SK-N-SH (cell line): Measurements from ENCODE around the gene CIDEA. TPM values are rescaled to one million over a fixed set of nuclear protein-coding genes. Genes with fewer than 3 reads are reported as not detected.

Source experiments
- CTCF ChIA-PET: fragments of 300-600, 350-600 bp; formaldehyde crosslinking; extraction: SDS; loops from one replicate; lab custom pipeline; 2021; lab: Yijun Ruan, JAX
- POLR2A ChIA-PET: fragments of 350-600 bp; sonication (Branson Sonifier 250); formaldehyde crosslinking; extraction: SDS; loops from one replicate; lab custom pipeline; 2020; ENCODE audit warnings: antibody characterized with exemption, inconsistent platforms; lab: Yijun Ruan, JAX
- DNase-seq: peaks from one replicate; pipeline ENCODE4 v3.0.0; 2012
- H2AFZ ChIP-seq: fragments of 200-600 bp; sonication (generic); 2 replicates; pipeline ENCODE4 v1.8.1; 2016; ENCODE audit warnings: antibody characterized with exemption, mild to moderate bottlenecking, low read depth
- H3F3A ChIP-seq: fragments of 200-600 bp; sonication (generic); replicated peaks from 2 replicates; pipeline ENCODE3; 2016; ENCODE audit warnings: antibody characterized with exemption, mild to moderate bottlenecking; ENCODE audit not compliant: insufficient read depth
- H3K27ac ChIP-seq, 2 experiments: fragments of 200-500 bp in 1 of 2; fragments of 200-600 bp in 1 of 2; sonication (Bioruptor generic) in 1 of 2; sonication (generic), shearing (Covaris generic) in 1 of 2; 2 replicates each; pipeline versions ENCODE4 v1.5.1 to v1.6.1; 2014 to 2016; ENCODE audit warnings: low read depth in 2 of 2, inconsistent platforms in 1 of 2, low read length in 1 of 2, mild to moderate bottlenecking in 1 of 2, mixed read lengths in 1 of 2
- H3K27me3 ChIP-seq: fragments of 200-600 bp; sonication (generic), shearing (Covaris generic); 2 replicates; pipeline ENCODE4 v1.6.1; 2016; ENCODE audit warnings: mixed run types; ENCODE audit not compliant: insufficient read depth
- H3K36me3 ChIP-seq, 2 experiments: fragments of 200-500 bp in 1 of 2; fragments of 200-600 bp in 1 of 2; sonication (Bioruptor generic) in 1 of 2; sonication (generic) in 1 of 2; replicated peaks in 1 of 2; 2 replicates each; pipeline versions ENCODE3 to v1.5.1; 2014 to 2016; ENCODE audit warnings: low read length in 1 of 2, mild to moderate bottlenecking in 1 of 2; ENCODE audit not compliant: insufficient read depth in 2 of 2, control insufficient read depth in 1 of 2
- H3K4me1 ChIP-seq, 2 experiments: fragments of 200-500 bp in 1 of 2; fragments of 200-600 bp in 1 of 2; sonication (Bioruptor generic) in 1 of 2; sonication (generic), shearing (Covaris generic) in 1 of 2; 2 replicates each; pipeline versions ENCODE4 v1.5.1 to v1.6.1; 2014 to 2016; ENCODE audit warnings: low read depth in 1 of 2, low read length in 1 of 2, mixed run types in 1 of 2; ENCODE audit not compliant: insufficient read depth in 2 of 2, control insufficient read depth in 1 of 2
- H3K4me2 ChIP-seq: fragments of 200-600 bp; sonication (generic), shearing (Covaris generic); 2 replicates; pipeline ENCODE4 v1.6.1; 2017; ENCODE audit warnings: mixed run types
- H3K4me3 ChIP-seq, 2 experiments: fragments of 200-500 bp in 1 of 2; fragments of 200-600 bp in 1 of 2; sonication (Bioruptor generic) in 1 of 2; sonication (generic), shearing (Covaris generic) in 1 of 2; 2 replicates each; pipeline versions ENCODE4 v1.5.1 to v1.8.1; 2014 to 2016; ENCODE audit warnings: low read depth in 2 of 2, inconsistent platforms in 1 of 2, low read length in 1 of 2, mild to moderate bottlenecking in 1 of 2, mixed read lengths in 1 of 2, moderate library complexity in 1 of 2
- H3K79me2 ChIP-seq: fragments of 200-600 bp; sonication (generic); 2 replicates; pipeline ENCODE4 v1.8.1; 2017; ENCODE audit warnings: mild to moderate bottlenecking; ENCODE audit not compliant: insufficient read depth
- H3K9ac ChIP-seq: fragments of 200-600 bp; sonication (generic); 2 replicates; pipeline ENCODE4 v1.6.1; 2017; ENCODE audit warnings: mixed run types
- H3K9me2 ChIP-seq: fragments of 200-600 bp; sonication (generic); 2 replicates; pipeline ENCODE4 v1.6.1; 2017; ENCODE audit warnings: mixed run types
- H3K9me3 ChIP-seq: fragments of 200-600 bp; sonication (generic); 2 replicates; pipeline ENCODE4 v1.6.1; 2017; ENCODE audit warnings: mixed run types, mild to moderate bottlenecking, moderate library complexity
- H4K20me1 ChIP-seq: fragments of 200-600 bp; sonication (generic); 2 replicates; pipeline ENCODE4 v1.6.1; 2017; ENCODE audit warnings: mild to moderate bottlenecking, mixed run types; ENCODE audit not compliant: insufficient read depth
- ELF1 ChIP-seq: IDR thresholded peaks from 2 replicates; pipeline ENCODE4 v1.4.0; 2012
- EP300 ChIP-seq, 2 experiments: IDR thresholded peaks; 2 replicates each; pipeline versions ENCODE4 v1.4.0 to v1.6.1; 2012; ENCODE audit warnings: borderline replicate concordance in 1 of 2, low read depth in 1 of 2, low read length in 1 of 2
- EZH2phosphoT487 ChIP-seq: fragments of 200-600 bp; sonication (generic); IDR thresholded peaks from 2 replicates; pipeline ENCODE4 v1.6.1; 2017; ENCODE audit warnings: low read depth, mixed run types, mild to moderate bottlenecking, antibody characterized with exemption, moderate library complexity, borderline replicate concordance
- FOSL2 ChIP-seq: IDR thresholded peaks from 2 replicates; pipeline ENCODE4 v1.4.0; 2012; ENCODE audit warnings: low read depth, mild to moderate bottlenecking, moderate library complexity, borderline replicate concordance
- FOXJ3 ChIP-seq: sonication (generic); formaldehyde crosslinking; IDR thresholded peaks from 2 replicates; pipeline ENCODE4 v1.5.1; 2020; ENCODE audit warnings: mild to moderate bottlenecking, missing genetic modification reagents
- FOXM1 ChIP-seq: IDR thresholded peaks from 2 replicates; pipeline ENCODE4 v1.4.0; 2012; ENCODE audit warnings: low read depth, mild to moderate bottlenecking
- GATA2 ChIP-seq: sonication (generic); formaldehyde crosslinking; IDR thresholded peaks from 2 replicates; pipeline ENCODE4 v1.5.0; 2020; ENCODE audit warnings: mild to moderate bottlenecking, missing genetic modification reagents
- JUND ChIP-seq: IDR thresholded peaks from 2 replicates; pipeline ENCODE4 v1.4.0; 2012
- MXI1 ChIP-seq: IDR thresholded peaks from 2 replicates; pipeline ENCODE4 v1.6.1; 2012; ENCODE audit warnings: mild to moderate bottlenecking, low read depth, low read length, improper control_type of control experiment
- POLR2AphosphoS5 ChIP-seq: IDR thresholded peaks from 2 replicates; pipeline ENCODE4 v1.6.1; 2012; ENCODE audit warnings: low read depth, low read length
- RCOR1 ChIP-seq: fragments of 150-350 bp; IDR thresholded peaks from 2 replicates; pipeline ENCODE4 v1.6.1; 2017; ENCODE audit warnings: antibody characterized with exemption, low read length
- SIN3A ChIP-seq: IDR thresholded peaks from 2 replicates; pipeline ENCODE4 v1.6.1; 2012; ENCODE audit warnings: low read depth, mild to moderate bottlenecking, low read length, moderate library complexity, borderline replicate concordance
- TAF1 ChIP-seq: IDR thresholded peaks from 2 replicates; pipeline ENCODE4 v1.6.1; 2012; ENCODE audit warnings: low read depth, mild to moderate bottlenecking, low read length, moderate library complexity, borderline replicate concordance
- TCF12 ChIP-seq: IDR thresholded peaks from 2 replicates; pipeline ENCODE4 v1.4.0; 2012
- TEAD4 ChIP-seq: IDR thresholded peaks from 2 replicates; pipeline ENCODE4 v1.4.0; 2012; ENCODE audit warnings: mild to moderate bottlenecking, borderline replicate concordance; ENCODE audit not compliant: insufficient read depth
- YY1 ChIP-seq: IDR thresholded peaks from 2 replicates; pipeline ENCODE4 v1.4.0; 2012; ENCODE audit warnings: low read depth, mild to moderate bottlenecking
- WGBS: methylation state at CpG from one replicate; pipeline ENCODE4 v1.1.6; 2017; ENCODE audit warnings: low lambda C conversion rate; 5-methylcytosine and 5-hydroxymethylcytosine counted together
- polyA plus RNA-seq, 3 experiments: library from polyadenylated mRNA; depleted of rRNA; stranded (reverse); fragments of >200 nt; gene quantifications; 2 replicates each; pipeline ENCODE4 v1.2.3, GENCODE V29; 2012
- TF ChIP-seq, protein P1 (sequence below): fragments of 150-350 bp; IDR thresholded peaks from 2 replicates; pipeline ENCODE4 v1.6.1; 2017; ENCODE audit warnings: antibody characterized with exemption, low read length, low read depth, borderline replicate concordance
- TF ChIP-seq, protein P2 (sequence below): fragments of 200-600 bp; sonication (generic); IDR thresholded peaks from 2 replicates; pipeline ENCODE4 v1.6.1; 2017; ENCODE audit warnings: antibody characterized with exemption, mild to moderate bottlenecking, moderate library complexity
- TF ChIP-seq, protein P3 (sequence below): fragments of 150-350 bp; IDR thresholded peaks from 2 replicates; pipeline ENCODE4 v1.6.1; 2016; ENCODE audit warnings: mild to moderate bottlenecking, low read depth, low read length
- TF ChIP-seq, protein P4 (sequence below): IDR thresholded peaks from 2 replicates; pipeline ENCODE4 v1.4.0; 2012; ENCODE audit warnings: low read depth, borderline replicate concordance
- TF ChIP-seq, protein P5 (sequence below): IDR thresholded peaks from 2 replicates; pipeline ENCODE4 v1.4.0; 2012; ENCODE audit warnings: low read depth, borderline replicate concordance

The CIDEA gene
- polyA plus RNA-seq, 1 of the 3 experiments (the other 2 are of a cell fraction) = not detected

DNA sequence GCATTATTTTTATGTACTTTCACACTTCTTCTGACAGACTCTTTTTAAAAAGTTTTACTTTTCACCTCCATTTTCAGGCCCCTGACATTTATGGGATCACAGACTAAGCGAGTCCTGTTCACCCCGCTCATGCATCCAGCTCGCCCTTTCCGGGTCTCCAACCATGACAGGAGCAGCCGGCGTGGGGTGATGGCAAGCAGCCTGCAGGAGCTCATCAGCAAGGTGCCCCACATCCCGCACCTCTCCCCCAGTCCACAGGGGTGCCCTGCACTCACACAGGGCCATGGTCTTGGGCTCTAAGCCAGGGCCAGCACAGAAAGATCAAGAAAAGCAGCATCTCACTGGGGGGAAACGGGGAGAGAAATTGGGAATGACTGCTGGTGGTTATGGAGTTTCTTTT, 8.6 kb downstream of the CIDEA start:
- POLR2A ChIA-PET = no interaction called here
- no peak overlapping the region for H3K27ac ChIP-seq
- no peaks in the 10 kb centered on the region for H3K4me1 ChIP-seq
- H2AFZ ChIP-seq = no peak overlapping the region
- 33% methylated on average over 8 of the region's 8 CpGs for WGBS
- no peak overlapping the region for H3K4me2 ChIP-seq
- peaks cover 94% of the 10 kb centered on the region for H3K27me3 ChIP-seq
- TF ChIP-seq SIN3A = no peak
- no peak for TF ChIP-seq MXI1
- no peak for TF ChIP-seq EZH2phosphoT487
- no peak for TF ChIP-seq TCF12
- no peak for TF ChIP-seq ELF1
- no peaks in the 10 kb centered on the region for H3K9me2 ChIP-seq
- no peak overlapping the region for H3K9ac ChIP-seq
- H3K4me3 ChIP-seq = no peak overlapping the region
- H3K36me3 ChIP-seq = no peaks in the 10 kb centered on the region
- no peaks in the 10 kb centered on the region for H3F3A ChIP-seq
- H4K20me1 ChIP-seq = no peaks in the 10 kb centered on the region
- H3K79me2 ChIP-seq = no peaks in the 10 kb centered on the region
- no peaks in the 10 kb centered on the region for H3K9me3 ChIP-seq
- DNase-seq = no peak
- CTCF ChIA-PET = interaction anchor here (1.2 to 2.5 kb wide), 2 partner anchors 10 to 15 kb away, joined by 3 to 10 read pairs; no protein-coding TSS in a partner anchor

DNA sequence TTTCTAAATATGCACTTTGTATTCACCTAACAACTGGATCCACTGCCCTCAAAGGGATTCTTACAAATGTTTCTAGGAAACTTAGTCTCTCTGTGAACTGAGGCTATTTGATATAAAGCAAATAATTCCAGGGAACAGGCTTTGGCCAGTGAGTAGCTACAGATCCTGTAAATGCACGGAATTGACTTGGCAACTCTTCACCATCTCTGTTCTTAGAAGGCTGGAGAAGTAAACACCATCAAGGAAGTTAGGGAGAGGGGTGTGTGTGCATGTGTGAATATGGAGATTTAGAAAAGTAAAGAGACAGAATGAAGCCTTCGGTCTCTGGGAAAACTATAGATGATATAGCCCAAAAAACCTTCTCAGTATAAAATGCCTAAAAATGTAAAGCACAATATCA, 10.7 kb downstream of the CIDEA start:
- Histone ChIP-seq H3K4me3 (no peak overlapping the region), H4K20me1 (no peaks in the 10 kb centered on the region), H2AFZ (no peak overlapping the region), H3F3A (no peaks in the 10 kb centered on the region), H3K9me3 (no peaks in the 10 kb centered on the region), H3K9ac (no peak overlapping the region), H3K79me2 (no peaks in the 10 kb centered on the region), H3K36me3 (no peaks in the 10 kb centered on the region), H3K9me2 (no peaks in the 10 kb centered on the region), H3K4me2 (no peak overlapping the region), H3K27me3 (peaks cover 78% of the 10 kb centered on the region), H3K27ac (no peak overlapping the region), H3K4me1 (no peaks in the 10 kb centered on the region)
- ChIA-PET CTCF (interaction anchor here (2.4 to 2.7 kb wide), 2 partner anchors 14 to 28 kb away, joined by 9 to 10 read pairs; no protein-coding TSS in a partner anchor), POLR2A (no interaction called here)
- 29% methylated on average over 2 of the region's 2 CpGs for WGBS
- TF ChIP-seq JUND (no peak), RCOR1 (no peak), TAF1 (no peak), EZH2phosphoT487 (no peak), TCF12 (no peak), FOXM1 (no peak), YY1 (no peak), FOSL2 (no peak), FOXJ3 (CRISPR knock-in tag) (no peak), POLR2AphosphoS5 (no peak), GATA2 (CRISPR knock-in tag) (no peak), SIN3A (no peak), EP300 (IDR thresholded peaks at IDR 0.05; ENCODE audit: borderline replicate concordance in 1 of 2, low read depth in 1 of 2, low read length in 1 of 2) (no peak), TEAD4 (no peak)
- TF ChIP-seq, protein P1, sequence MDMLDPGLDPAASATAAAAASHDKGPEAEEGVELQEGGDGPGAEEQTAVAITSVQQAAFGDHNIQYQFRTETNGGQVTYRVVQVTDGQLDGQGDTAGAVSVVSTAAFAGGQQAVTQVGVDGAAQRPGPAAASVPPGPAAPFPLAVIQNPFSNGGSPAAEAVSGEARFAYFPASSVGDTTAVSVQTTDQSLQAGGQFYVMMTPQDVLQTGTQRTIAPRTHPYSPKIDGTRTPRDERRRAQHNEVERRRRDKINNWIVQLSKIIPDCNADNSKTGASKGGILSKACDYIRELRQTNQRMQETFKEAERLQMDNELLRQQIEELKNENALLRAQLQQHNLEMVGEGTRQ = no peak
- TF ChIP-seq, protein P2, sequence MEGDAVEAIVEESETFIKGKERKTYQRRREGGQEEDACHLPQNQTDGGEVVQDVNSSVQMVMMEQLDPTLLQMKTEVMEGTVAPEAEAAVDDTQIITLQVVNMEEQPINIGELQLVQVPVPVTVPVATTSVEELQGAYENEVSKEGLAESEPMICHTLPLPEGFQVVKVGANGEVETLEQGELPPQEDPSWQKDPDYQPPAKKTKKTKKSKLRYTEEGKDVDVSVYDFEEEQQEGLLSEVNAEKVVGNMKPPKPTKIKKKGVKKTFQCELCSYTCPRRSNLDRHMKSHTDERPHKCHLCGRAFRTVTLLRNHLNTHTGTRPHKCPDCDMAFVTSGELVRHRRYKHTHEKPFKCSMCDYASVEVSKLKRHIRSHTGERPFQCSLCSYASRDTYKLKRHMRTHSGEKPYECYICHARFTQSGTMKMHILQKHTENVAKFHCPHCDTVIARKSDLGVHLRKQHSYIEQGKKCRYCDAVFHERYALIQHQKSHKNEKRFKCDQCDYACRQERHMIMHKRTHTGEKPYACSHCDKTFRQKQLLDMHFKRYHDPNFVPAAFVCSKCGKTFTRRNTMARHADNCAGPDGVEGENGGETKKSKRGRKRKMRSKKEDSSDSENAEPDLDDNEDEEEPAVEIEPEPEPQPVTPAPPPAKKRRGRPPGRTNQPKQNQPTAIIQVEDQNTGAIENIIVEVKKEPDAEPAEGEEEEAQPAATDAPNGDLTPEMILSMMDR = no peak
- TF ChIP-seq, protein P3, sequence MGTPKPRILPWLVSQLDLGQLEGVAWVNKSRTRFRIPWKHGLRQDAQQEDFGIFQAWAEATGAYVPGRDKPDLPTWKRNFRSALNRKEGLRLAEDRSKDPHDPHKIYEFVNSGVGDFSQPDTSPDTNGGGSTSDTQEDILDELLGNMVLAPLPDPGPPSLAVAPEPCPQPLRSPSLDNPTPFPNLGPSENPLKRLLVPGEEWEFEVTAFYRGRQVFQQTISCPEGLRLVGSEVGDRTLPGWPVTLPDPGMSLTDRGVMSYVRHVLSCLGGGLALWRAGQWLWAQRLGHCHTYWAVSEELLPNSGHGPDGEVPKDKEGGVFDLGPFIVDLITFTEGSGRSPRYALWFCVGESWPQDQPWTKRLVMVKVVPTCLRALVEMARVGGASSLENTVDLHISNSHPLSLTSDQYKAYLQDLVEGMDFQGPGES = no peak
- TF ChIP-seq, protein P4, sequence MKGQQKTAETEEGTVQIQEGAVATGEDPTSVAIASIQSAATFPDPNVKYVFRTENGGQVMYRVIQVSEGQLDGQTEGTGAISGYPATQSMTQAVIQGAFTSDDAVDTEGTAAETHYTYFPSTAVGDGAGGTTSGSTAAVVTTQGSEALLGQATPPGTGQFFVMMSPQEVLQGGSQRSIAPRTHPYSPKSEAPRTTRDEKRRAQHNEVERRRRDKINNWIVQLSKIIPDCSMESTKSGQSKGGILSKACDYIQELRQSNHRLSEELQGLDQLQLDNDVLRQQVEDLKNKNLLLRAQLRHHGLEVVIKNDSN = no peak
- TF ChIP-seq, protein P5, sequence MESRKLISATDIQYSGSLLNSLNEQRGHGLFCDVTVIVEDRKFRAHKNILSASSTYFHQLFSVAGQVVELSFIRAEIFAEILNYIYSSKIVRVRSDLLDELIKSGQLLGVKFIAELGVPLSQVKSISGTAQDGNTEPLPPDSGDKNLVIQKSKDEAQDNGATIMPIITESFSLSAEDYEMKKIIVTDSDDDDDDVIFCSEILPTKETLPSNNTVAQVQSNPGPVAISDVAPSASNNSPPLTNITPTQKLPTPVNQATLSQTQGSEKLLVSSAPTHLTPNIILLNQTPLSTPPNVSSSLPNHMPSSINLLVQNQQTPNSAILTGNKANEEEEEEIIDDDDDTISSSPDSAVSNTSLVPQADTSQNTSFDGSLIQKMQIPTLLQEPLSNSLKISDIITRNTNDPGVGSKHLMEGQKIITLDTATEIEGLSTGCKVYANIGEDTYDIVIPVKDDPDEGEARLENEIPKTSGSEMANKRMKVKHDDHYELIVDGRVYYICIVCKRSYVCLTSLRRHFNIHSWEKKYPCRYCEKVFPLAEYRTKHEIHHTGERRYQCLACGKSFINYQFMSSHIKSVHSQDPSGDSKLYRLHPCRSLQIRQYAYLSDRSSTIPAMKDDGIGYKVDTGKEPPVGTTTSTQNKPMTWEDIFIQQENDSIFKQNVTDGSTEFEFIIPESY = no peak
- no peak for DNase-seq
